Measurements from ENCODE around the gene ACTL6B. TPM values are rescaled to one million over a fixed set of nuclear protein-coding genes. Genes with fewer than 3 reads are reported as not detected.

The ACTL6B gene
- total and polyA plus RNA-seq, 2 of the 13 experiments (the other 11 are each of a cell fraction or from before 2014, with no cell fraction given): not detected

DNA sequence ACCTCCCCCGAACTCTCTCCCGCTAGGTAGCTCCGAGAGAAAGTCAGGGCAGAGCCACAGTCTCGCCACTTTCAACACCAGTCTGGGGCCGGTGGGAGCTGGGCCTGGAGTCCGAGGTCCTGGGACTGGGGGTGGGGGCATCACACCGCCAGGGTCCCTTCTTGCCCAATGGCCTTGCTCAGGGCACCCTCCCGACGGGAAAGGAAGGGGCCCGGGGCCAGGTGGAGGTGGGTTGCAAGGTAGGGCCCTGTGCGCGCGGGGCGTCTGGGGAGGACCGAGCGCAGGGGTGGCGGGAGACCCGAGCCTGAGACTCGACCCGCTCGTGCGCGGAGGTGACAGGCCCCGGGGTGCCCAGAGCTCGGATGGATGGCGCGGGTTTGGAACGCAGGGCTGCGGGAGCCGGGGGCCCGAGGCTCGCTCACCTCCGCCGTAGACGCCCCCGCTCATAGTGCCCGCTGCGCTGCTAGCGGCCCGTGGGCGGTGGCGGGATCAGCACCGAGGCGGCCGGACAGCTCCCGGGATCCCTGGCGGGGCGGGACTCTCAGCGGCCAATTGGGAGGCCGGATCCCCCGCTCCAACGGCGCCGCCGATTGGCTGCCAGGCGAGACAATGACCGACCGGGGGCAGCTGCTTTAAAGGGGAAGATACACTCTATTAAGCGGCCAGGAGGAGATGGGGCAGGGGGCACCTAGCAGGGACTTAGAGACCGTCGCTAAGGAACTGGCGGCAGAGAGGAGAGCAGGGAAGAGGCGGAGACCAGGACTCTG lies at the start of gene ACTL6B (continued):
- TF ChIP-seq, protein P1, sequence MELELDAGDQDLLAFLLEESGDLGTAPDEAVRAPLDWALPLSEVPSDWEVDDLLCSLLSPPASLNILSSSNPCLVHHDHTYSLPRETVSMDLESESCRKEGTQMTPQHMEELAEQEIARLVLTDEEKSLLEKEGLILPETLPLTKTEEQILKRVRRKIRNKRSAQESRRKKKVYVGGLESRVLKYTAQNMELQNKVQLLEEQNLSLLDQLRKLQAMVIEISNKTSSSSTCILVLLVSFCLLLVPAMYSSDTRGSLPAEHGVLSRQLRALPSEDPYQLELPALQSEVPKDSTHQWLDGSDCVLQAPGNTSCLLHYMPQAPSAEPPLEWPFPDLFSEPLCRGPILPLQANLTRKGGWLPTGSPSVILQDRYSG (CRISPR knock-in tag; IDR thresholded peaks at IDR 0.05): 0 out of 2 replicates have a peak, but pooled peaks have one; percentile 75
- TF ChIP-seq ZNF253 (CRISPR knock-in tag; IDR thresholded peaks at IDR 0.05; ENCODE audit: borderline replicate concordance): no peak
- TF ChIP-seq ZNF256 (CRISPR knock-in tag; conservative IDR thresholded peaks at IDR 0.05): no peak
- 0 out of 2 replicates have a peak, but pooled peaks have one; percentile 29 for TF ChIP-seq DNMT3B (CRISPR knock-in tag; conservative IDR thresholded peaks at IDR 0.05)
- 0 out of 2 replicates have a peak, but pooled peaks have one; percentile 44 for TF ChIP-seq ZNF75D (CRISPR knock-in tag; IDR thresholded peaks at IDR 0.05; ENCODE audit: borderline replicate concordance)
- peak; percentile 61; the same call in 1 of the 2 replicates for TF ChIP-seq ZNF780A (CRISPR knock-in tag; IDR thresholded peaks at IDR 0.05)
- peak; percentile 73; the same call in 1 of the 2 replicates for TF ChIP-seq ZNF747 (CRISPR knock-in tag; IDR thresholded peaks at IDR 0.05; ENCODE audit: borderline replicate concordance)
- TF ChIP-seq BRD4 (CRISPR knock-in tag; IDR thresholded peaks at IDR 0.05): no peak
- no peak for TF ChIP-seq ZMYM3 (CRISPR knock-in tag; IDR thresholded peaks at IDR 0.05)
- TF ChIP-seq ZFP82 (CRISPR knock-in tag; IDR thresholded peaks at IDR 0.05; ENCODE audit: borderline replicate concordance): peak; percentile 92; the same call in 1 of the 2 replicates
- peak; percentile 91 for TF ChIP-seq ETV6 (CRISPR knock-in tag; conservative IDR thresholded peaks at IDR 0.05)
- no peak for TF ChIP-seq POLR2AphosphoS2 (IDR thresholded peaks at IDR 0.05; ENCODE audit: low read depth, low read length)
- 0 out of 2 replicates have a peak, but pooled peaks have one; percentile 49 for TF ChIP-seq NFKBIZ (CRISPR knock-in tag; IDR thresholded peaks at IDR 0.05)
- TF ChIP-seq ZNF782 (CRISPR knock-in tag; IDR thresholded peaks at IDR 0.05; ENCODE audit: borderline replicate concordance): 0 out of 2 replicates have a peak, but pooled peaks have one; percentile 65
- no peak for TF ChIP-seq ZNF264 (CRISPR knock-in tag; IDR thresholded peaks at IDR 0.05)
- TF ChIP-seq, protein P2, sequence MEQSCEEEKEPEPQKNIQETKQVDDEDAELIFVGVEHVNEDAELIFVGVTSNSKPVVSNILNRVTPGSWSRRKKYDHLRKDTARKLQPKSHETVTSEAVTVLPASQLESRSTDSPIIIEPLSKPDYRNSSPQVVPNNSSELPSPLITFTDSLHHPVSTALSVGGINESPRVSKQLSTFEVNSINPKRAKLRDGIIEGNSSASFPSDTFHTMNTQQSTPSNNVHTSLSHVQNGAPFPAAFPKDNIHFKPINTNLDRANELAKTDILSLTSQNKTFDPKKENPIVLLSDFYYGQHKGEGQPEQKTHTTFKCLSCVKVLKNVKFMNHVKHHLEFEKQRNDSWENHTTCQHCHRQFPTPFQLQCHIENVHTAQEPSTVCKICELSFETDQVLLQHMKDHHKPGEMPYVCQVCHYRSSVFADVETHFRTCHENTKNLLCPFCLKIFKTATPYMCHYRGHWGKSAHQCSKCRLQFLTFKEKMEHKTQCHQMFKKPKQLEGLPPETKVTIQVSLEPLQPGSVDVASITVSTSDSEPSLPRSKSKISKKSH (CRISPR knock-in tag; IDR thresholded peaks at IDR 0.05; ENCODE audit: borderline replicate concordance): no peak
- TF ChIP-seq KLF15 (CRISPR knock-in tag; IDR thresholded peaks at IDR 0.05; ENCODE audit: borderline replicate concordance): peak; percentile 89
- no peak for TF ChIP-seq TCF7L2 (IDR thresholded peaks at IDR 0.05; ENCODE audit: low read depth, low read length)
- TF ChIP-seq, protein P3, sequence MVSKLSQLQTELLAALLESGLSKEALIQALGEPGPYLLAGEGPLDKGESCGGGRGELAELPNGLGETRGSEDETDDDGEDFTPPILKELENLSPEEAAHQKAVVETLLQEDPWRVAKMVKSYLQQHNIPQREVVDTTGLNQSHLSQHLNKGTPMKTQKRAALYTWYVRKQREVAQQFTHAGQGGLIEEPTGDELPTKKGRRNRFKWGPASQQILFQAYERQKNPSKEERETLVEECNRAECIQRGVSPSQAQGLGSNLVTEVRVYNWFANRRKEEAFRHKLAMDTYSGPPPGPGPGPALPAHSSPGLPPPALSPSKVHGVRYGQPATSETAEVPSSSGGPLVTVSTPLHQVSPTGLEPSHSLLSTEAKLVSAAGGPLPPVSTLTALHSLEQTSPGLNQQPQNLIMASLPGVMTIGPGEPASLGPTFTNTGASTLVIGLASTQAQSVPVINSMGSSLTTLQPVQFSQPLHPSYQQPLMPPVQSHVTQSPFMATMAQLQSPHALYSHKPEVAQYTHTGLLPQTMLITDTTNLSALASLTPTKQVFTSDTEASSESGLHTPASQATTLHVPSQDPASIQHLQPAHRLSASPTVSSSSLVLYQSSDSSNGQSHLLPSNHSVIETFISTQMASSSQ (IDR thresholded peaks at IDR 0.05; ENCODE audit: low read depth): no peak
- TF ChIP-seq, protein P3 (CRISPR knock-in tag; IDR thresholded peaks at IDR 0.05; ENCODE audit: borderline replicate concordance): no peak
